Calu3 (cell line): ENCODE data around the gene CCDC183. TPM values are rescaled to one million over a fixed set of nuclear protein-coding genes. Genes with fewer than 3 reads are reported as not detected.

Experiments
- BruUV-seq: library from RNA; stranded (reverse); fragments of 400-500 nt; replicated peaks from 2 replicates; lab custom pipeline; 2021; lab: Mats Ljungman, UMichigan
- CTCF ChIA-PET: fragments of 300-600 bp; sonication (Branson Sonifier 250); formaldehyde crosslinking; loops from one replicate; lab custom pipeline; 2022; ENCODE audit warnings: antibody characterized with exemption; lab: Charles Lee
- DNase-seq: peaks from one replicate; pipeline ENCODE4 v3.0.0; 2022
- H3K27ac Mint-ChIP-seq: one replicate; pipeline ENCODE4 v1.8.0; 2022; ENCODE audit warnings: mixed read lengths; ENCODE audit not compliant: unreplicated experiment
- H3K27me3 Mint-ChIP-seq: one replicate; pipeline ENCODE4 v1.8.0; 2022; ENCODE audit warnings: mixed read lengths; ENCODE audit not compliant: unreplicated experiment
- H3K36me3 Mint-ChIP-seq: one replicate; pipeline ENCODE4 v1.8.0; 2022; ENCODE audit warnings: mild to moderate bottlenecking, moderate library complexity, mixed read lengths; ENCODE audit not compliant: insufficient read depth, unreplicated experiment
- H3K4me1 Mint-ChIP-seq: one replicate; pipeline ENCODE4 v1.8.0; 2022; ENCODE audit warnings: mild to moderate bottlenecking, low read depth, mixed read lengths; ENCODE audit not compliant: unreplicated experiment
- H3K4me3 Mint-ChIP-seq: one replicate; pipeline ENCODE4 v1.8.0; 2022; ENCODE audit warnings: mild to moderate bottlenecking, low read depth, moderate library complexity, mixed read lengths; ENCODE audit not compliant: unreplicated experiment
- H3K9me3 Mint-ChIP-seq: one replicate; pipeline ENCODE4 v1.8.0; 2022; ENCODE audit warnings: low read depth, mixed read lengths; ENCODE audit not compliant: unreplicated experiment
- intact Hi-C: fragments of 100-400 bp; cut with micrococcal nuclease; formaldehyde crosslinking; loops from one replicate; pipeline ENCODE4 v1.10.0; 2022; ENCODE audit not compliant: unreplicated experiment
- total RNA-seq: library from RNA; stranded (reverse); gene quantifications from 2 replicates; pipeline ENCODE4 v1.2.3, GENCODE V29; 2022
- TF ChIP-seq, protein P1 (sequence below): fragments of 200-600 bp; IDR thresholded peaks from one replicate; pipeline ENCODE4 v1.8.0; 2022; ENCODE audit warnings: antibody characterized with exemption; ENCODE audit not compliant: unreplicated experiment

CCDC183 gene
- total RNA-seq, 1 experiment from 2014 or later, result 0.38 TPM

GRCh38 chr9:136776947-136777346 lies 19.2 kb upstream of the CCDC183 start:
- no peak overlapping the region for H3K27ac Mint-ChIP-seq
- intact Hi-C loops, result no loop called here

DNA sequence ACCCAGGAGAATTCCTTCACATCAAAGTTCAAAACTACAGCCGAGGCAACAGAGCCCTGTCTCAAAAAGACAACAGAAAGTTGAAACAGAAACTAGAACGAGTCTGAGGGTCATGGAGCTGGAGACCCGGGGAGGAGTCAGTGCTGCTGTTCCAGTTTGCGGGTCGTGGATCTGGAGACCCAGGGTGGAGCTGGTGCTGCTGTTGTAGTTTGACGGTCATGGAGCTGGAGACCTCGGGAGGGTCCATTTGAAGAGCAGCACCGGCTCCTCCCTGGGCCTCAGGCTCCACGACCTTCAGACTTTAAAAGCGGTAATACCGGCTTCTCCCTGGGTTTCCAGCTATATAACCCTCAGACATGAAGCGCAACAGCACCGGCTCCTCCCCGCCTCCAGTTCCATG lies 18.8 kb upstream of the CCDC183 start:
- Mint-ChIP-seq H3K36me3 (no peaks in the 10 kb centered on the region), H3K4me3 (peak overlapping the region; percentile 6), H3K27me3 (peaks cover 57% of the 10 kb centered on the region), H3K4me1 (peaks cover 16% of the 10 kb centered on the region), H3K9me3 (no peaks in the 10 kb centered on the region), H3K27ac (no peak overlapping the region)
- CTCF ChIA-PET, result no interaction called here
- intact Hi-C loops, result no loop called here
- no peak for DNase-seq
- TF ChIP-seq, protein P1, sequence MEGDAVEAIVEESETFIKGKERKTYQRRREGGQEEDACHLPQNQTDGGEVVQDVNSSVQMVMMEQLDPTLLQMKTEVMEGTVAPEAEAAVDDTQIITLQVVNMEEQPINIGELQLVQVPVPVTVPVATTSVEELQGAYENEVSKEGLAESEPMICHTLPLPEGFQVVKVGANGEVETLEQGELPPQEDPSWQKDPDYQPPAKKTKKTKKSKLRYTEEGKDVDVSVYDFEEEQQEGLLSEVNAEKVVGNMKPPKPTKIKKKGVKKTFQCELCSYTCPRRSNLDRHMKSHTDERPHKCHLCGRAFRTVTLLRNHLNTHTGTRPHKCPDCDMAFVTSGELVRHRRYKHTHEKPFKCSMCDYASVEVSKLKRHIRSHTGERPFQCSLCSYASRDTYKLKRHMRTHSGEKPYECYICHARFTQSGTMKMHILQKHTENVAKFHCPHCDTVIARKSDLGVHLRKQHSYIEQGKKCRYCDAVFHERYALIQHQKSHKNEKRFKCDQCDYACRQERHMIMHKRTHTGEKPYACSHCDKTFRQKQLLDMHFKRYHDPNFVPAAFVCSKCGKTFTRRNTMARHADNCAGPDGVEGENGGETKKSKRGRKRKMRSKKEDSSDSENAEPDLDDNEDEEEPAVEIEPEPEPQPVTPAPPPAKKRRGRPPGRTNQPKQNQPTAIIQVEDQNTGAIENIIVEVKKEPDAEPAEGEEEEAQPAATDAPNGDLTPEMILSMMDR, result no peak
- no TSS peak for BruUV-seq

More at GRCh38 chr9:136776947-136777346, 19.2 kb upstream of the CCDC183 start:
- TF ChIP-seq, protein P1, result no peak
- Mint-ChIP-seq H3K36me3 (no peaks in the 10 kb centered on the region), H3K4me1 (peaks cover 16% of the 10 kb centered on the region), H3K27me3 (peaks cover 57% of the 10 kb centered on the region), H3K4me3 (peak overlapping the region; percentile 6), H3K9me3 (no peaks in the 10 kb centered on the region)
- BruUV-seq, result no TSS peak
- CTCF ChIA-PET, result no interaction called here
- DNase-seq, result no peak

DNA sequence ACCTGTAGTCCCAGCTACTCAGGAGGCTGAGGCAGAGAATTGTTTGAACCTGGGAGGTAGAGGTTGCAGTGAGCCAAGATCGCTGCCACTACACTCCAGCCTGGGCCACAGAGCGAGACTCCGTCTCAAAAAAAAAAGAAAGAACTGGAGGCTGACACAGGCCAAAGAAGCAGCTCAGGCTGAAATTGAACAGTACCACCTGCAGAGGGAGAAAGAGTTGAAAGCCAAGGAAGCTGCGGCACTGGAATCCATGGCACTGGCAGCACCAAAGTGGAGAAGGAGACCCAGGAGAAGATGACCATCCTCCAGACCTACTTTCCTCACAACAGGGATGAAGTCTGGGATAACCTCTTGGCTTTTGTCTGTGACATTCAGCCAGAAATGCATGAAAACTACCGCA lies 16.3 kb upstream of the CCDC183 start:
- no peak for DNase-seq
- intact Hi-C loops, result no loop called here
- Mint-ChIP-seq H3K4me1 (peaks cover 23% of the 10 kb centered on the region), H3K9me3 (no peaks in the 10 kb centered on the region), H3K36me3 (no peaks in the 10 kb centered on the region), H3K27me3 (peaks cover 57% of the 10 kb centered on the region), H3K27ac (no peak overlapping the region), H3K4me3 (no peak overlapping the region)
- TF ChIP-seq, protein P1, result no peak
- no TSS peak for BruUV-seq
- CTCF ChIA-PET, result no interaction called here

GRCh38 chr9:136782452-136782851 lies 13.7 kb upstream of the CCDC183 start:
- DNase-seq, result no peak
- Mint-ChIP-seq H3K4me3 (no peak overlapping the region), H3K27ac (no peak overlapping the region), H3K4me1 (peaks cover 34% of the 10 kb centered on the region), H3K9me3 (no peaks in the 10 kb centered on the region), H3K36me3 (no peaks in the 10 kb centered on the region), H3K27me3 (peaks cover 45% of the 10 kb centered on the region)
- no TSS peak for BruUV-seq
- TF ChIP-seq, protein P1, result no peak
- CTCF ChIA-PET, result no interaction called here
- intact Hi-C loops, result no loop called here
